Measurements from ENCODE around the gene ASCL1. TPM values are rescaled to one million over a fixed set of nuclear protein-coding genes. Genes with fewer than 3 reads are reported as not detected.

Gene ASCL1
- not detected for total RNA-seq

DNA sequence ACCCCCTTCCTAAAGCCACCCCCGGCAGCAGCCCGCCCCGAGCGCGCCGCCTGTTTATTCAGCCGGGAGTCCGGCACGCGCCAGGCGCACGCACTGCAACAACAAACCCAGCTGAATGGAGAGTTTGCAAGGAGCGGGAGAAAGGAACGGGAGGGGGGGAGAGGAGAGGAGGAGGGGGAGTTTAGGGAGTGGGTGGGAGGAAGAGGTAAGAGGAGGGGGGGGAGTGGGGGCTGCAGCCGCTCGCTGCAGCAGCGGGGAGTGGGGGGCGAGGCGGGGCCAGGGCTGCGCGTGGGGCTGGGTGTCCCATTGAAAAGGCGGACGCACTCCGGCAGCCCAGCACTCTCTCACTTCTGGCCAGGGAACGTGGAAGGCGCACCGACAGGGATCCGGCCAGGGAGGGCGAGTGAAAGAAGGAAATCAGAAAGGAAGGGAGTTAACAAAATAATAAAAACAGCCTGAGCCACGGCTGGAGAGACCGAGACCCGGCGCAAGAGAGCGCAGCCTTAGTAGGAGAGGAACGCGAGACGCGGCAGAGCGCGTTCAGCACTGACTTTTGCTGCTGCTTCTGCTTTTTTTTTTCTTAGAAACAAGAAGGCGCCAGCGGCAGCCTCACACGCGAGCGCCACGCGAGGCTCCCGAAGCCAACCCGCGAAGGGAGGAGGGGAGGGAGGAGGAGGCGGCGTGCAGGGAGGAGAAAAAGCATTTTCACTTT lies at the start of gene ASCL1:
Gene ASCL1 (plus strand): TSS at position 336 of the 712 bp plus-strand sequence. CDS start 571 bp downstream, outside the sequence.
- no peaks in the 10 kb centered on the region for H3K9me3 ChIP-seq
- no peak within 1 kb of the TSS for H3K27ac ChIP-seq
- DNase-seq (no peak), ATAC-seq (no peak)
- 1 to 3% methylated on average over 52 of the region's 52 CpGs for WGBS, 2 donors
- peaks cover 0 to 23% of the 10 kb centered on the region in 2 donors for H3K27me3 ChIP-seq
- peaks cover 34% of the 10 kb centered on the region for H3K4me1 ChIP-seq
- H3K4me3 ChIP-seq = no peak within 1 kb of the TSS
- no peaks in the 10 kb centered on the region for H3K36me3 ChIP-seq (replicated peaks in 1 of 2; ENCODE audit: insufficient read depth in 1 of 2, low read depth in 2 of 2)
- TF ChIP-seq CTCF (IDR thresholded peaks at IDR 0.05) (no peak), POLR2A (IDR thresholded peaks at IDR 0.05) (no peak)
- intact Hi-C loops (cut with DNase I) = no loop called here

GRCh38 chr12:102907918-102908317 lies 49.6 kb upstream of the ASCL1 start:
- no peak for TF ChIP-seq CTCF (IDR thresholded peaks at IDR 0.05)
- no peak for TF ChIP-seq POLR2A (IDR thresholded peaks at IDR 0.05)
- Histone ChIP-seq H3K4me3 (no peak overlapping the region), H3K27me3 (no peaks in the 10 kb centered on the region), H3K4me1 (peaks cover 4% of the 10 kb centered on the region), H3K9me3 (no peaks in the 10 kb centered on the region), H3K27ac (no peak overlapping the region), H3K36me3 (replicated peaks in 1 of 2; ENCODE audit: insufficient read depth in 1 of 2, low read depth in 2 of 2) (no peaks in the 10 kb centered on the region)
- ATAC-seq = no peak
- DNase-seq = no peak
- 47 to 52% methylated on average over 4 of the region's 4 CpGs for whole genome bisulfite sequencing, 2 donors
- intact Hi-C loops (cut with DNase I) = no loop called here

DNA sequence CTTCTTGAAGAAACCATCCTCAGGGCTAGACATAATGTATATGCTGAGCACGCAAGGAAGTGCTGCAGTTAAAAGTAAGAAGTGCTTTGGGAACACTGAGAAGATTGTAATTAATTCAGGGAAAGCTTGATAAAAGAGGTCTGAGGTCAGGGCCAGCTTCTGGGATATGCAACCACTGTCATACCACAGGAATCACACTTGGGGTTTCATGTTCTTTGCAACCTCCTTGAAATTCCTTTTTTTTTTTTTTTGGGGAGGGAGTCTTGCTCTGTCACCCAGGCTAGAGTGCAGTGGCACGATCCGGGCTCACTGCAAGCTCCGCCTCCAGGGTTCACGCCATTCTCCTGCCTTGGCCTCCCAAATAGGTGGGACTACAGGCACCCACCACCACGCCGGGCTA lies 47.3 kb upstream of the ASCL1 start:
- TF ChIP-seq POLR2A (IDR thresholded peaks at IDR 0.05) (no peak), CTCF (IDR thresholded peaks at IDR 0.05) (no peak)
- Histone ChIP-seq H3K36me3 (replicated peaks in 1 of 2; ENCODE audit: insufficient read depth in 1 of 2, low read depth in 2 of 2) (no peaks in the 10 kb centered on the region), H3K27ac (no peak overlapping the region), H3K4me3 (no peak overlapping the region), H3K27me3 (no peaks in the 10 kb centered on the region), H3K4me1 (peaks cover 4% of the 10 kb centered on the region), H3K9me3 (no peaks in the 10 kb centered on the region)
- intact Hi-C loops (cut with DNase I) = no loop called here
- 87 to 90% methylated on average over 7 of the region's 7 CpGs for WGBS, 2 donors
- ATAC-seq = no peak
- no peak for DNase-seq

GRCh38 chr12:102910792-102911191 lies 46.7 kb upstream of the ASCL1 start:
- ATAC-seq (no peak), DNase-seq (no peak)
- intact Hi-C loops (cut with DNase I) = no loop called here
- Histone ChIP-seq H3K27ac (no peak overlapping the region), H3K4me3 (no peak overlapping the region), H3K4me1 (peaks cover 4% of the 10 kb centered on the region), H3K36me3 (replicated peaks in 1 of 2; ENCODE audit: insufficient read depth in 1 of 2, low read depth in 2 of 2) (no peaks in the 10 kb centered on the region), H3K27me3 (no peaks in the 10 kb centered on the region), H3K9me3 (no peaks in the 10 kb centered on the region)
- TF ChIP-seq CTCF (IDR thresholded peaks at IDR 0.05) = no peak
- TF ChIP-seq POLR2A (IDR thresholded peaks at IDR 0.05) = no peak
- 73 to 74% methylated on average over 4 of the region's 4 CpGs for WGBS, 2 donors

- Histone ChIP-seq H3K4me3 (no peak overlapping the region), H3K27ac (no peak overlapping the region), H3K27me3 (no peaks in the 10 kb centered on the region), H3K9me3 (no peaks in the 10 kb centered on the region), H3K4me1 (peaks cover 4% of the 10 kb centered on the region), H3K36me3 (replicated peaks in 1 of 2; ENCODE audit: insufficient read depth in 1 of 2, low read depth in 2 of 2) (no peaks in the 10 kb centered on the region)
- WGBS, 2 donors = 65 to 79% methylated on average over 3 of the region's 3 CpGs
- TF ChIP-seq CTCF (IDR thresholded peaks at IDR 0.05) = no peak
- TF ChIP-seq POLR2A (IDR thresholded peaks at IDR 0.05) = no peak
- DNase-seq (no peak), ATAC-seq (no peak)
- intact Hi-C loops (cut with DNase I) = no loop called here
Measured at GRCh38 chr12:102911320-102911719, 46.2 kb upstream of the ASCL1 start.
